HepG2 (cell line): ENCODE measurements around the gene CFAP221. TPM values are rescaled to one million over a fixed set of nuclear protein-coding genes. Genes with fewer than 3 reads are reported as not detected.

Experiments
- E2F1 ChIP-seq: sonication (generic); formaldehyde crosslinking; IDR thresholded peaks from 2 replicates; pipeline ENCODE4 v1.5.0; 2020; ENCODE audit warnings: missing genetic modification reagents
- EED ChIP-seq: sonication (generic); formaldehyde crosslinking; IDR thresholded peaks from 2 replicates; pipeline ENCODE4 v1.5.0; 2020; ENCODE audit warnings: mild to moderate bottlenecking, missing genetic modification reagents
- ELK4 ChIP-seq: sonication (generic); formaldehyde crosslinking; IDR thresholded peaks from 2 replicates; pipeline ENCODE4 v1.9.0; 2021; ENCODE audit warnings: missing genetic modification reagents, borderline replicate concordance
- FOXM1 ChIP-seq: sonication (generic); formaldehyde crosslinking; IDR thresholded peaks from 2 replicates; pipeline ENCODE4 v1.5.0; 2020; ENCODE audit warnings: missing genetic modification reagents
- GFI1 ChIP-seq: sonication (generic); formaldehyde crosslinking; IDR thresholded peaks from 2 replicates; pipeline ENCODE4 v1.5.0; 2020; ENCODE audit warnings: missing genetic modification reagents, mild to moderate bottlenecking, borderline replicate concordance
- HMGA1 ChIP-seq: sonication (generic); formaldehyde crosslinking; conservative IDR thresholded peaks from 2 replicates; pipeline ENCODE4 v1.4.0; 2020; ENCODE audit warnings: missing genetic modification reagents
- HNRNPH1 ChIP-seq: fragments of 200-400 bp; formaldehyde crosslinking; optimal IDR thresholded peaks from 2 replicates; pipeline ENCODE3; 2017; ENCODE audit warnings: mild to moderate bottlenecking, low read depth, low read length
- KDM5B ChIP-seq: sonication (generic); formaldehyde crosslinking; IDR thresholded peaks from 2 replicates; pipeline ENCODE4 v1.4.0; 2020; ENCODE audit warnings: missing genetic modification reagents, mild to moderate bottlenecking, borderline replicate concordance
- MED8 ChIP-seq: sonication (generic); formaldehyde crosslinking; IDR thresholded peaks from 2 replicates; pipeline ENCODE4 v1.8.1; 2023; ENCODE audit warnings: mild to moderate bottlenecking, missing genetic modification reagents; ENCODE audit not compliant: insufficient replicate concordance
- NFYB ChIP-seq: sonication (generic); formaldehyde crosslinking; IDR thresholded peaks from 2 replicates; pipeline ENCODE4 v1.4.0; 2020; ENCODE audit warnings: missing genetic modification reagents
- RAD21 ChIP-seq: fragments of 450-650 bp; formaldehyde crosslinking; IDR thresholded peaks from 2 replicates; pipeline ENCODE4 v1.5.0; 2020; ENCODE audit warnings: mild to moderate bottlenecking
- RBFOX2 ChIP-seq: fragments of 200-400 bp; formaldehyde crosslinking; IDR thresholded peaks from 2 replicates; pipeline ENCODE4 v1.6.1; 2017; ENCODE audit warnings: low read depth, mild to moderate bottlenecking, low read length
- ZBTB21 ChIP-seq: sonication (generic); formaldehyde crosslinking; IDR thresholded peaks from 2 replicates; pipeline ENCODE4 v1.4.0; 2020; ENCODE audit warnings: missing genetic modification reagents
- ZBTB3 ChIP-seq: sonication (generic); formaldehyde crosslinking; IDR thresholded peaks from 2 replicates; pipeline ENCODE4 v1.4.0; 2020; ENCODE audit warnings: low read depth, mild to moderate bottlenecking, moderate library complexity, missing genetic modification reagents, borderline replicate concordance
- ZBTB38 ChIP-seq: sonication (generic); formaldehyde crosslinking; IDR thresholded peaks from 2 replicates; pipeline ENCODE4 v1.5.1; 2020; ENCODE audit warnings: mild to moderate bottlenecking, missing genetic modification reagents
- ZBTB7B ChIP-seq: sonication (generic); formaldehyde crosslinking; IDR thresholded peaks from 2 replicates; pipeline ENCODE4 v1.4.0; 2020; ENCODE audit warnings: missing genetic modification reagents
- ZNF430 ChIP-seq: sonication (generic); formaldehyde crosslinking; IDR thresholded peaks from 2 replicates; pipeline ENCODE4 v1.9.0; 2021; ENCODE audit warnings: mild to moderate bottlenecking, missing genetic modification reagents
- ZNF432 ChIP-seq: sonication (generic); formaldehyde crosslinking; IDR thresholded peaks from 2 replicates; pipeline ENCODE4 v1.5.0; 2020; ENCODE audit warnings: missing genetic modification reagents, mild to moderate bottlenecking, borderline replicate concordance
- ZNF512 ChIP-seq: sonication (generic); formaldehyde crosslinking; IDR thresholded peaks from 2 replicates; pipeline ENCODE4 v1.4.0; 2020; ENCODE audit warnings: mild to moderate bottlenecking, missing genetic modification reagents
- polyA plus RNA-seq, 8 experiments: library from polyadenylated mRNA; depleted of rRNA in 3 of 8; stranded (reverse) in 7 of 8; unstranded in 1 of 8; fragments of >200 nt; fragmentation: Illumina TruSeq in 4 of 8; extraction: Trizol in 4 of 8; gene quantifications; 2 replicates each; pipeline versions ENCODE4 v1.2.1 to v1.2.3, GENCODE V29; 2011 to 2016; ENCODE audit warnings: low read depth in 4 of 8, missing spikeins in 1 of 8, mixed read lengths in 1 of 8; ENCODE audit not compliant: insufficient read depth in 1 of 8
- total RNA-seq, 5 experiments: library from RNA; depleted of rRNA; stranded (reverse); fragments of >200 nt; fragmentation: Illumina TruSeq; extraction: Trizol; gene quantifications; 2 replicates each; pipeline ENCODE4 v1.2.3, GENCODE V29; 2016; ENCODE audit warnings: low read depth in 1 of 5
- TF ChIP-seq, protein P1 (sequence below), 2 experiments: sonication (generic) in 1 of 2; formaldehyde crosslinking in 1 of 2; IDR thresholded peaks; 2 replicates each; pipeline versions ENCODE4 v1.4.0 to v1.6.1; 2018 to 2020; ENCODE audit warnings: missing genetic modification reagents in 2 of 2, borderline replicate concordance in 1 of 2, low read depth in 1 of 2, mild to moderate bottlenecking in 1 of 2, missing biosample characterization in 1 of 2
- TF ChIP-seq, protein P2 (sequence below): sonication (generic); formaldehyde crosslinking; IDR thresholded peaks from 2 replicates; pipeline ENCODE4 v1.9.0; 2022; ENCODE audit warnings: missing genetic modification reagents, mild to moderate bottlenecking, borderline replicate concordance

The CFAP221 gene
- total and polyA plus RNA-seq, 2 of the 13 experiments (the other 11 are each of a cell fraction or from before 2014, with no cell fraction given) = not detected

GRCh38 chr2:119702918-119703401 is 158.7 kb downstream of the CFAP221 start (continued):
- TF ChIP-seq MED8 (CRISPR knock-in tag) (no peak), RAD21 (CRISPR knock-in tag) (peak; percentile 98), FOXM1 (no peak), ELK4 (CRISPR knock-in tag) (no peak), HMGA1 (no peak), NFYB (no peak), GFI1 (CRISPR knock-in tag) (no peak), KDM5B (0 out of 2 replicates have a peak, but pooled peaks have one; percentile 54), ZNF430 (CRISPR knock-in tag) (no peak; the same call in 1 of the 2 replicates), RBFOX2 (no peak), E2F1 (no peak), ZNF432 (no peak), ZNF512 (CRISPR knock-in tag) (no peak), EED (CRISPR knock-in tag) (no peak), HNRNPH1 (no peak), ZBTB3 (CRISPR knock-in tag) (no peak), ZBTB7B (CRISPR knock-in tag) (0 out of 2 replicates have a peak, but pooled peaks have one; percentile 41), ZBTB21 (CRISPR knock-in tag) (no peak), ZBTB38 (CRISPR knock-in tag) (no peak)
- TF ChIP-seq, protein P1, sequence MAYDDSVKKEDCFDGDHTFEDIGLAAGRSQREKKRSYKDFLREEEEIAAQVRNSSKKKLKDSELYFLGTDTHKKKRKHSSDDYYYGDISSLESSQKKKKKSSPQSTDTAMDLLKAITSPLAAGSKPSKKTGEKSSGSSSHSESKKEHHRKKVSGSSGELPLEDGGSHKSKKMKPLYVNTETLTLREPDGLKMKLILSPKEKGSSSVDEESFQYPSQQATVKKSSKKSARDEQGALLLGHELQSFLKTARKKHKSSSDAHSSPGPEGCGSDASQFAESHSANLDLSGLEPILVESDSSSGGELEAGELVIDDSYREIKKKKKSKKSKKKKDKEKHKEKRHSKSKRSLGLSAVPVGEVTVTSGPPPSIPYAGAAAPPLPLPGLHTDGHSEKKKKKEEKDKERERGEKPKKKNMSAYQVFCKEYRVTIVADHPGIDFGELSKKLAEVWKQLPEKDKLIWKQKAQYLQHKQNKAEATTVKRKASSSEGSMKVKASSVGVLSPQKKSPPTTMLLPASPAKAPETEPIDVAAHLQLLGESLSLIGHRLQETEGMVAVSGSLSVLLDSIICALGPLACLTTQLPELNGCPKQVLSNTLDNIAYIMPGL (CRISPR knock-in tag; IDR thresholded peaks at IDR 0.05; ENCODE audit: borderline replicate concordance in 1 of 2, low read depth in 1 of 2) = peak; percentile 71 to 88
- TF ChIP-seq, protein P2, sequence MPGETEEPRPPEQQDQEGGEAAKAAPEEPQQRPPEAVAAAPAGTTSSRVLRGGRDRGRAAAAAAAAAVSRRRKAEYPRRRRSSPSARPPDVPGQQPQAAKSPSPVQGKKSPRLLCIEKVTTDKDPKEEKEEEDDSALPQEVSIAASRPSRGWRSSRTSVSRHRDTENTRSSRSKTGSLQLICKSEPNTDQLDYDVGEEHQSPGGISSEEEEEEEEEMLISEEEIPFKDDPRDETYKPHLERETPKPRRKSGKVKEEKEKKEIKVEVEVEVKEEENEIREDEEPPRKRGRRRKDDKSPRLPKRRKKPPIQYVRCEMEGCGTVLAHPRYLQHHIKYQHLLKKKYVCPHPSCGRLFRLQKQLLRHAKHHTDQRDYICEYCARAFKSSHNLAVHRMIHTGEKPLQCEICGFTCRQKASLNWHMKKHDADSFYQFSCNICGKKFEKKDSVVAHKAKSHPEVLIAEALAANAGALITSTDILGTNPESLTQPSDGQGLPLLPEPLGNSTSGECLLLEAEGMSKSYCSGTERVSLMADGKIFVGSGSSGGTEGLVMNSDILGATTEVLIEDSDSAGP (CRISPR knock-in tag) = peak; percentile 65
